Thyroid gland (tissue), 4 donors: ENCODE measurements around the gene ADAMTSL4.

Experiments
- CTCF ChIP-seq, 6 experiments: fragments of 200-600 bp in 3 of 6; fragments of 450-650 bp in 3 of 6; sonication (generic) in 3 of 6; IDR thresholded peaks; one replicate each; pipeline ENCODE4 v1.5.1; 2016 to 2019; ENCODE audit warnings: antibody characterized with exemption in 6 of 6, mild to moderate bottlenecking in 2 of 6, inconsistent platforms in 1 of 6, moderate library complexity in 1 of 6
- POLR2A ChIP-seq, 2 donors: fragments of 450-650 bp; IDR thresholded peaks; one replicate each; pipeline ENCODE4 v1.6.1; 2017; ENCODE audit warnings: antibody characterized with exemption in 2 of 2, mild to moderate bottlenecking in 2 of 2, moderate library complexity in 1 of 2

- no peak for TF ChIP-seq POLR2A (IDR thresholded peaks at IDR 0.05)
- TF ChIP-seq CTCF (IDR thresholded peaks at IDR 0.05) = no peak
Measured at GRCh38 chr1:150534002-150534401, 15.2 kb upstream of the ADAMTSL4 start.
